ENCODE measurements around the gene FAM228A. TPM values are rescaled to one million over a fixed set of nuclear protein-coding genes. Genes with fewer than 3 reads are reported as not detected.

The FAM228A gene
- total RNA-seq, 1 experiment from 2014 or later, result not detected

DNA sequence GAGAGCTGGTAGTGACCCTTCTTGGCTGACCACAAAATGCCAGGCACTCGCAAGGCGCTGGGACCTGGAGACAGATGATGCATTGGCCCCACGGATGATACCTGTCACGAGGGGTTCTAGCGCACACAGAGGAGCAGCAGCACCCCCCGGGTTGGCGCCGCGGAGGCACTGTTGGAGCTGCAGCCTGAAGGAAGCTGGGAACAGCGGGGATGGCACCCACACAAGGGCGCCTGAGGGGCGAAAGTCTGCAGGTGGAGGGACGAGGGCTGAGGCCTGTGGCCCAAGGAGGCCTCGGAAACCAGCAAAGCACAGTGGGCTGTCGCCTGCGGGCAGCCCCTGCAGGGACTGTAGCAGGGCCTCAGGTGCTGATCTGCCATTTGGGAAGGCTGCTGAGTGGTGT, 33.6 kb downstream of the FAM228A start:
- BruUV-seq (replicated peaks), result no TSS peak
- H3K4me1 ChIP-seq, result no peaks in the 10 kb centered on the region
- TF ChIP-seq, protein P1, sequence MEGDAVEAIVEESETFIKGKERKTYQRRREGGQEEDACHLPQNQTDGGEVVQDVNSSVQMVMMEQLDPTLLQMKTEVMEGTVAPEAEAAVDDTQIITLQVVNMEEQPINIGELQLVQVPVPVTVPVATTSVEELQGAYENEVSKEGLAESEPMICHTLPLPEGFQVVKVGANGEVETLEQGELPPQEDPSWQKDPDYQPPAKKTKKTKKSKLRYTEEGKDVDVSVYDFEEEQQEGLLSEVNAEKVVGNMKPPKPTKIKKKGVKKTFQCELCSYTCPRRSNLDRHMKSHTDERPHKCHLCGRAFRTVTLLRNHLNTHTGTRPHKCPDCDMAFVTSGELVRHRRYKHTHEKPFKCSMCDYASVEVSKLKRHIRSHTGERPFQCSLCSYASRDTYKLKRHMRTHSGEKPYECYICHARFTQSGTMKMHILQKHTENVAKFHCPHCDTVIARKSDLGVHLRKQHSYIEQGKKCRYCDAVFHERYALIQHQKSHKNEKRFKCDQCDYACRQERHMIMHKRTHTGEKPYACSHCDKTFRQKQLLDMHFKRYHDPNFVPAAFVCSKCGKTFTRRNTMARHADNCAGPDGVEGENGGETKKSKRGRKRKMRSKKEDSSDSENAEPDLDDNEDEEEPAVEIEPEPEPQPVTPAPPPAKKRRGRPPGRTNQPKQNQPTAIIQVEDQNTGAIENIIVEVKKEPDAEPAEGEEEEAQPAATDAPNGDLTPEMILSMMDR (IDR thresholded peaks at IDR 0.05; ENCODE audit: insufficient read depth in 1 of 2, low read depth in 1 of 2, low read length in 1 of 2, severe bottlenecking in 1 of 2, unreplicated experiment in 1 of 2), result no peak
- no peaks in the 10 kb centered on the region for H3K9me3 ChIP-seq
- ChIA-PET POLR2A (no interaction called here), CTCF (no interaction called here)
- no peaks in the 10 kb centered on the region for H3K27me3 ChIP-seq (replicated peaks; ENCODE audit: control insufficient read depth, insufficient read depth, low read length)
- Mint-ChIP-seq H3K4me1 (ENCODE audit: low read depth, unreplicated experiment) (no peaks in the 10 kb centered on the region), H3K36me3 (ENCODE audit: insufficient read depth, unreplicated experiment) (peaks cover 9% of the 10 kb centered on the region), H3K27me3 (ENCODE audit: insufficient read depth, unreplicated experiment) (no peaks in the 10 kb centered on the region), H3K4me3 (ENCODE audit: unreplicated experiment) (no peak overlapping the region), H3K27ac (ENCODE audit: unreplicated experiment) (no peak overlapping the region), H3K9me3 (ENCODE audit: unreplicated experiment) (no peaks in the 10 kb centered on the region)
- no peak for DNase-seq
- H3K36me3 ChIP-seq (ENCODE audit: control insufficient read depth, insufficient read depth, low read length), result no peaks in the 10 kb centered on the region
- H3K4me3 ChIP-seq (ENCODE audit: low read depth, low read length), result no peak overlapping the region
- intact Hi-C loops (cut with micrococcal nuclease; ENCODE audit: unreplicated experiment), result no loop called here

DNA sequence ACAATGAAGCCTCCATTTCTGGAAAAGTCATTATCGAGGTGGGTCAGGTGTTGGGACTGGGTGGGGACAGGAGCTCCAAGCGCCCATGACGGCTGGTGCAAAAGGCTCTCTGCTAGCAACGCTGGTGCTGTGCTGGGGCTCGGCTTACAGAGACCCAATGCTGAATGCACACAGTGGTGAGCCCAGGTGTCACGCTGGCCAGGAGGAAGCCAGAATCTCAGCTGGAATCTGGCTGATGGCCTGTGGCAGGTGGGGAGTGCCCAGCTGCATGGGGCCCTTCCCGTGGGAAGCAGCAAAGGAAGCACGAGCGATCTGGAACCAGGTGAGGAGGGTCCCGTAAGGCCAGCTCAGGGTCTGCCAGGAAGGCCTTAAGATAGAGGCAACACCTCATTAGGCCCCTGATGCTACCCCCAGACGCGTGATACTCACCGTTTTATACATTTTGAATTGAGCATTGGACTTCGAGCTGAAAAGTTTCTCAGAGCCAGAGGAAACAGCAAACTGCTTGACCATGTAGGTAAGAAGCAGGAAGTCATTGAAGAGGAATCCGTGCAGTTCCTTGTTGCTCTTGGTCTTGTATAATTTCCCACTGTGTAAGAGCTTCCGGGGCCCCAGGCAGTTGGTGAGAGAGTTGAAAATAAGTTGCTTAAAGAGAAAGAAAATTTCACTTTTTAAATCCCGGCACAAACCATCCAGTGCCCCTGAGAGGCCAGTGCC, 34.7 kb downstream of the FAM228A start:
- Mint-ChIP-seq H3K36me3 (ENCODE audit: insufficient read depth, unreplicated experiment) (peaks cover 9% of the 10 kb centered on the region), H3K27ac (ENCODE audit: unreplicated experiment) (no peak overlapping the region), H3K9me3 (ENCODE audit: unreplicated experiment) (no peaks in the 10 kb centered on the region), H3K4me1 (ENCODE audit: low read depth, unreplicated experiment) (no peaks in the 10 kb centered on the region), H3K27me3 (ENCODE audit: insufficient read depth, unreplicated experiment) (no peaks in the 10 kb centered on the region), H3K4me3 (ENCODE audit: unreplicated experiment) (no peak overlapping the region)
- BruUV-seq (replicated peaks), result no TSS peak
- intact Hi-C loops (cut with micrococcal nuclease; ENCODE audit: unreplicated experiment), result no loop called here
- Histone ChIP-seq H3K4me3 (ENCODE audit: low read depth, low read length) (no peak overlapping the region), H3K36me3 (ENCODE audit: control insufficient read depth, insufficient read depth, low read length) (no peaks in the 10 kb centered on the region), H3K27me3 (replicated peaks; ENCODE audit: control insufficient read depth, insufficient read depth, low read length) (no peaks in the 10 kb centered on the region), H3K4me1 (no peaks in the 10 kb centered on the region), H3K9me3 (no peaks in the 10 kb centered on the region)
- POLR2A ChIA-PET, result no interaction called here
- DNase-seq, result no peak
- TF ChIP-seq, protein P1 (IDR thresholded peaks at IDR 0.05; ENCODE audit: insufficient read depth in 1 of 2, low read depth in 1 of 2, low read length in 1 of 2, severe bottlenecking in 1 of 2, unreplicated experiment in 1 of 2), result no peak
- CTCF ChIA-PET, result no interaction called here

DNA sequence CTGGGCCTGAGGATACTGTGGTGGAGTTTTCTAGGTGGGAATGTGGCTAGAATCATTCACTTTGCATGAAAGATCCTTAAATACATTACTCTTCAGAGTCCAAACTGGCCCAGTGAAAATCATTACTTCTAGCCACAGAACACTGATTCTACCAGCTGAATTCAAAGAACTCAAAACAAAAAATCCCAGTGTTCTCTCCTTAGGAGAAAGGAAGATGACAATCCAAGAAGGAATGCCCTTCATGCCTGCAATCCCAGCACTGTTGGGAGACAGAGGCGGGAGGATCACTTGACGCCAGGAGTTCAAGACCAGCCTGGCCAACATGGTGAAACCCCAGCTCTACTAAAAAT, 35.2 kb downstream of the FAM228A start:
- H3K36me3 Mint-ChIP-seq (ENCODE audit: insufficient read depth, unreplicated experiment), result peaks cover 9% of the 10 kb centered on the region

More for the DNA sequence above, 35.2 kb downstream of the FAM228A start:
- Histone ChIP-seq H3K4me3 (ENCODE audit: low read depth, low read length) (no peak overlapping the region), H3K27me3 (replicated peaks; ENCODE audit: control insufficient read depth, insufficient read depth, low read length) (no peaks in the 10 kb centered on the region), H3K36me3 (ENCODE audit: control insufficient read depth, insufficient read depth, low read length) (no peaks in the 10 kb centered on the region), H3K4me1 (no peaks in the 10 kb centered on the region), H3K9me3 (no peaks in the 10 kb centered on the region)
- CTCF ChIA-PET, result no interaction called here
- POLR2A ChIA-PET, result no interaction called here
- BruUV-seq (replicated peaks), result no TSS peak
- Mint-ChIP-seq H3K9me3 (ENCODE audit: unreplicated experiment) (no peaks in the 10 kb centered on the region), H3K27me3 (ENCODE audit: insufficient read depth, unreplicated experiment) (no peaks in the 10 kb centered on the region), H3K4me1 (ENCODE audit: low read depth, unreplicated experiment) (no peaks in the 10 kb centered on the region), H3K27ac (ENCODE audit: unreplicated experiment) (no peak overlapping the region), H3K4me3 (ENCODE audit: unreplicated experiment) (no peak overlapping the region)
- TF ChIP-seq, protein P1 (IDR thresholded peaks at IDR 0.05; ENCODE audit: insufficient read depth in 1 of 2, low read depth in 1 of 2, low read length in 1 of 2, severe bottlenecking in 1 of 2, unreplicated experiment in 1 of 2), result no peak
- no peak for DNase-seq
- intact Hi-C loops (cut with micrococcal nuclease; ENCODE audit: unreplicated experiment), result no loop called here
